NT2/D1 (cell line): ENCODE data around the gene ATG9A.

Experiments
- SUZ12 ChIP-seq: IDR thresholded peaks from 2 replicates; pipeline ENCODE4 v1.6.1; 2011; ENCODE audit not compliant: insufficient read length, insufficient read depth; ENCODE audit errors: extremely low read depth
- YY1 ChIP-seq: IDR thresholded peaks from 2 replicates; pipeline ENCODE4 v1.6.1; 2011; ENCODE audit not compliant: insufficient read length, insufficient read depth
- ZNF274 ChIP-seq: IDR thresholded peaks from 2 replicates; pipeline ENCODE4 v1.6.1; 2011; ENCODE audit warnings: mild to moderate bottlenecking, low read depth, low read length

- TF ChIP-seq ZNF274 (no peak), YY1 (no peak), SUZ12 (no peak)
Observed at GRCh38 chr2:219218732-219219701, 10.4 kb downstream of the ATG9A start, which contains the start of gene ABCB6.
